ENCODE data around the gene TNFRSF8. TPM values are rescaled to one million over a fixed set of nuclear protein-coding genes. Genes with fewer than 3 reads are reported as not detected.

The TNFRSF8 gene
- total and polyA plus RNA-seq, 2 of the 13 experiments (the other 11 are each of a cell fraction or from before 2014, with no cell fraction given): not detected

DNA sequence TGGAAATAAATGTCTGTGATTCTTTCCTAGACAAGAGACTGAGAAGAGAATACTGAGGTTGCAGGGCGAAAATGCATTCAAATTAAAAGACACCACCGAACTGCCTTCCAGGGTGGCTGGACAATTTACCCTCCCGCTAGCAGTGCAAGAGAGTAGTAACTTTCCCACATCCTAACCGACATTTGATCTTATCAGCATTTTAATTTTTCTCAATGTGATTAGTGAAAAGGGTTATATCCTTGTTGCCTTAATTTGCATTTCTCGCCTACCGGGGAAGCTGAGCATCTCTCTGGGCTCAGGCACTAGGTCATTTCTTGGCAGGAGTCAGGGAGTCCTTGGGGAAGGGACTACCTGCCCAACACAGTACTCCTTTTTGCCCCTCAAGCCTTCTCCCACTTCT, 2.8 kb downstream of the TNFRSF8 start:
- Histone ChIP-seq H3K9me3 (ENCODE audit: low read length) (no peaks in the 10 kb centered on the region), H3K36me3 (replicated peaks in 1 of 2; ENCODE audit: control insufficient read depth in 1 of 2, insufficient read depth in 2 of 2, low read length in 2 of 2) (no peaks in the 10 kb centered on the region), H3K27me3 (ENCODE audit: control insufficient read depth in 1 of 2, insufficient read depth in 2 of 2, low read length in 2 of 2) (peaks cover 7 to 50% of the 10 kb centered on the region in 2 experiments), H4K20me1 (ENCODE audit: insufficient read depth, low read length) (no peaks in the 10 kb centered on the region), H3K27ac (ENCODE audit: extremely low read length, insufficient read depth, low read length) (no peak overlapping the region), H3K4me3 (replicated peaks in 1 of 3; ENCODE audit: insufficient read depth in 1 of 3, low read depth in 2 of 3, low read length in 3 of 3) (no peak overlapping the region), H3K4me2 (ENCODE audit: low read depth, low read length) (no peak overlapping the region), H2AFZ (ENCODE audit: low read length) (no peak overlapping the region), H3K4me1 (ENCODE audit: insufficient read depth, low read length) (no peaks in the 10 kb centered on the region), H3K9ac (ENCODE audit: insufficient read depth, low read depth, low read length) (no peak overlapping the region), H3K79me2 (ENCODE audit: insufficient read depth, low read length) (no peaks in the 10 kb centered on the region)
- 33% methylated on average over 6 of the region's 6 CpGs for WGBS (ENCODE audit: low lambda C conversion rate)
- intact Hi-C loops (cut with micrococcal nuclease; ENCODE audit: unreplicated experiment) (no loop called here), in situ Hi-C loops (cut with HindIII; ENCODE audit: extremely low pct_ligation_motif_present, low pct_unique_long_range_greater_than_20kb) (no loop called here)
- no peak for TF ChIP-seq IRF2 (CRISPR knock-in tag; IDR thresholded peaks at IDR 0.05)
- TF ChIP-seq ZFAT (CRISPR knock-in tag; conservative IDR thresholded peaks at IDR 0.05): no peak
- TF ChIP-seq U2AF1 (optimal IDR thresholded peaks at IDR 0.05; ENCODE audit: low read depth, low read length): no peak
- TF ChIP-seq MED13 (CRISPR knock-in tag; IDR thresholded peaks at IDR 0.05): no peak
- no peak for TF ChIP-seq XBP1 (CRISPR knock-in tag; IDR thresholded peaks at IDR 0.05)
- TF ChIP-seq ARNT (IDR thresholded peaks at IDR 0.05): no peak
- no peak for TF ChIP-seq ZNF772 (CRISPR knock-in tag; IDR thresholded peaks at IDR 0.05)
- TF ChIP-seq ZNF878 (CRISPR knock-in tag; IDR thresholded peaks at IDR 0.05): no peak
- TF ChIP-seq, protein P1, sequence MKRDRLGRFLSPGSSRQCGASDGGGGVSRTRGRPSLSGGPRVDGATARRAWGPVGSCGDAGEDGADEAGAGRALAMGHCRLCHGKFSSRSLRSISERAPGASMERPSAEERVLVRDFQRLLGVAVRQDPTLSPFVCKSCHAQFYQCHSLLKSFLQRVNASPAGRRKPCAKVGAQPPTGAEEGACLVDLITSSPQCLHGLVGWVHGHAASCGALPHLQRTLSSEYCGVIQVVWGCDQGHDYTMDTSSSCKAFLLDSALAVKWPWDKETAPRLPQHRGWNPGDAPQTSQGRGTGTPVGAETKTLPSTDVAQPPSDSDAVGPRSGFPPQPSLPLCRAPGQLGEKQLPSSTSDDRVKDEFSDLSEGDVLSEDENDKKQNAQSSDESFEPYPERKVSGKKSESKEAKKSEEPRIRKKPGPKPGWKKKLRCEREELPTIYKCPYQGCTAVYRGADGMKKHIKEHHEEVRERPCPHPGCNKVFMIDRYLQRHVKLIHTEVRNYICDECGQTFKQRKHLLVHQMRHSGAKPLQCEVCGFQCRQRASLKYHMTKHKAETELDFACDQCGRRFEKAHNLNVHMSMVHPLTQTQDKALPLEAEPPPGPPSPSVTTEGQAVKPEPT (CRISPR knock-in tag; IDR thresholded peaks at IDR 0.05; ENCODE audit: low read depth): no peak
- TF ChIP-seq ZNF652 (CRISPR knock-in tag; IDR thresholded peaks at IDR 0.05; ENCODE audit: borderline replicate concordance, low read depth): no peak
- no peak for TF ChIP-seq RFX5 (IDR thresholded peaks at IDR 0.05; ENCODE audit: low read depth, low read length)
- TF ChIP-seq NRL (CRISPR knock-in tag; IDR thresholded peaks at IDR 0.05; ENCODE audit: borderline replicate concordance): no peak
- no peak for TF ChIP-seq ZNF230 (CRISPR knock-in tag; IDR thresholded peaks at IDR 0.05)
- no peak for TF ChIP-seq SRF (IDR thresholded peaks at IDR 0.05; ENCODE audit: low read depth, low read length)
- BruUV-seq (replicated peaks): no TSS peak
- ChIA-PET POLR2A (no interaction called here), CTCF (ENCODE audit: low intra/inter-chr PET ratio, low total read pairs) (no interaction called here)
- ATAC-seq: no peak
- no peak for FAIRE-seq
- DNase-seq (ENCODE audit: low spot score): no peak
